ENCODE measurements around the gene ZNF70. TPM values are rescaled to one million over a fixed set of nuclear protein-coding genes. Genes with fewer than 3 reads are reported as not detected.

ZNF70 gene
- total and polyA plus RNA-seq, 9 of the 15 experiments (the other 6 are each of a cell fraction or from before 2014, with no cell fraction given): 0.14 to 3.3 (median 1.4) TPM

- TF ChIP-seq SUPT5H (IDR thresholded peaks at IDR 0.05) (no peak; the same call in 1 of the 2 replicates), AFF1 (IDR thresholded peaks at IDR 0.05; ENCODE audit: low read depth in 1 of 2, partially characterized antibody in 2 of 2) (no peak), MGA (IDR thresholded peaks at IDR 0.05) (peak; percentile 37; the same call in 1 of the 2 replicates), GTF3C2 (IDR thresholded peaks at IDR 0.05; ENCODE audit: borderline replicate concordance, extremely low read depth, insufficient read length) (peak; percentile 61), IRF2 (CRISPR knock-in tag; IDR thresholded peaks at IDR 0.05) (no peak), NONO (IDR thresholded peaks at IDR 0.05; ENCODE audit: low read depth in 2 of 2, low read length in 1 of 2) (no peak), POLR2B (IDR thresholded peaks at IDR 0.05; ENCODE audit: low read depth, partially characterized antibody) (no peak), RBFOX2 (IDR thresholded peaks at IDR 0.05; ENCODE audit: low read depth, low read length) (peak; percentile 2; the same call in 1 of the 2 replicates)
Measured at GRCh38 chr22:23751441-23751996, 607 bp upstream of the ZNF70 start (continued).

Data from K562 (cell line).